HG02759 (cell line): ENCODE data around the gene TRABD2B.

ENCODE experiments used
- ATAC-seq: cut with Tn5 transposase; IDR thresholded peaks from one replicate; pipeline ENCODE4 v1.9.1; 2021; ENCODE audit warnings: mild to moderate bottlenecking, moderate library complexity; ENCODE audit not compliant: unreplicated experiment

TRABD2B gene

DNA sequence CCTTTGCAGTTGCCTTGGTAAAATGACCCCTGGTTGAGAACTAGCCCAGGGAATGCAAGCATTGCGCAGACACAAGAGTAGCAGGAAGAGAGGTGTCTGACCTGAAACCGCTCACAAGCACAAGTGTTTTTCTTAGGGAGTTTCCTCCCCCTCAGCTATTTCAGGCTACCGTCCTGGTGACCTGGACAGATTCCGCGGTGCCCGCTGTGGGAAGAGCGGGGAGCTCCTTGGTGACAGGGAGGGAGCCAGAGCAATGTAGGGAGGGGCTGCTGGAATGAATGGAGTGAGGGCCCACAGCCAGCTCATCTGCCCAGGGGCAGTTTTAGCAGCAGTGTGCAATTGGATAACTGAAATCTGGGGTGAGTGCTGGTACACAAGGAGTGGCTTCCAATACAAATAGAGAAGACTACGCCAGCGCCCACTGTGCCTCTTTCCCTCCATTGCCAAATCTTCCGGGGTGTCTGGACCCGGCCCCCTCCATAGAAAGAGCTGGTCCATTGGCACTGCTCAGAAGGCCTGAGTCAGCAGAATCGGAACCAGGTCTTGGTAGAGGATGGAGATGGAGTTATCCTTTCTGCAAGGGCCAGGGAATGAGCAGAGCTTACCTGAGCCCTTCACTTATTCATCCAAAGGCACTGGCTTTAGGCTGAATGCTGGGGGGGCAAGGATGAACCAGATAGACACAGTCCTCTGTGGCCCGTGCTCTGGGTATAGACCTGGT lies 82.8 kb downstream of the TRABD2B start:
- no peak for ATAC-seq

DNA sequence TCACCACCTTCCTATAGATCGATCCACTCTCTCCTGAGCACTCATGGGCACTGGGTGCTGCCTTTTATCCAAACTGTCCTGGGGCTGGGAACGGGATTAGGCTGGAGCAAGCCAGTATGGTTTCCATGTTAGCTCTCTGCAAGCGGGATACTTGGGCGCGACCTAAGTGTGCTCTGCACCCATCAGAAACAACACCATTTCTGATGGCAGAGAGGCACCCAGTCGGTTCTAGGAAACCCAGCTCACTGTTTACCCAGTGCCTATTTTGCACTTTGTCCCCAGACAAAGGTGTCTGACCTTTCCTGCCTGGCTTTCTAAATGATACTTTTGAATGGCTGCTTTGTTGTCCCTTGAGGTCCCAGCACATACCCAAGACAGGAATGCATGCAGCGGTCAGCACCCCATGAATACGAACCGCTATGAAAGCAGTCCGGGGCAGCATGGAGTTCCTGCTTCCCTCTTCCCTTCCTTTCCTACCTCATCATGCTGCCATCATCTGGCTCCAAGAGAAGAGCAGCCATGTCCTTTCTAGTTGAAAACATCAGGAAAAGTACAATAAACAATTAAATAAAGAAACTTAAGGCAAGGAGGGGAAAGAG lies 83.9 kb downstream of the TRABD2B start:
- no peak for ATAC-seq

- ATAC-seq: no peak
Measured at GRCh38 chr1:47912756-47913155, 84.4 kb downstream of the TRABD2B start.

DNA sequence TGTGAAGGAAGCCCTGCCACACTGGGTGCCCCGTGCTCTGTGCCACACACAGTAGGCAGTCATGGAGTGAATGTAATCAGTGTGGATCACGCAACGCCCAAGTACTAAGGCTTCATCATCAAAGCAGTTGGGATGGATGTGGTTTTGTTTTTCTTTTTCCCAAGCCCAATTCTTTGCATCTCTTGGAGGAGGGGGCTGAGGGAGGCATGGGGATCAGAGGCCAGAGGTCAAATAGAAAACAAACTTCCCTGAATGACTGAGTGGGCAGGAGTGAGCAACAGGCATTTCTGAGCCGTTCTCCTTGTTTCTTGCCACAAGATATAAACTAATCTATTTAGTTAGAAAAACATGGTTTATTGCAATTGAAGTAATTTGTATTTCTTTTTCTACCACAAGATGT lies 85.3 kb downstream of the TRABD2B start:
- ATAC-seq: no peak

DNA sequence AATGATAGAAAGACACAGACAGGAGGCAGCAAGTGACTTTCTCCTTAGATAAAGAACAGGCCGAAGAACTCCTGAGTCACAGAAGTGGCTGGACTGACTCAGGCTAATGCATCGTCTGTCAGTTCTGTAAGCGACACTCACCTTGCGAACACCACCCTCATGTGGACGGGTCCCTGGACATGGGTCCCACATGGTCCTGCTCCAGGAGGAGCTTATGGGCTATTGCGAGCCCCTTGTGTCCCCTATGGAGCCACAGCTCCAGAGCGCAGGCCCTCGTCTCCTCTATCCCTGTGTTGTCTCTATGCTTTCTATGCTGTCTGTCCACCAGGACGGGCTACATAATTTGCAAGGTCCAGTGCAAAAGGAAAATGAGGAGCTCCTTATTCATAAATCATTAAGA lies 85.8 kb downstream of the TRABD2B start:
- no peak for ATAC-seq

DNA sequence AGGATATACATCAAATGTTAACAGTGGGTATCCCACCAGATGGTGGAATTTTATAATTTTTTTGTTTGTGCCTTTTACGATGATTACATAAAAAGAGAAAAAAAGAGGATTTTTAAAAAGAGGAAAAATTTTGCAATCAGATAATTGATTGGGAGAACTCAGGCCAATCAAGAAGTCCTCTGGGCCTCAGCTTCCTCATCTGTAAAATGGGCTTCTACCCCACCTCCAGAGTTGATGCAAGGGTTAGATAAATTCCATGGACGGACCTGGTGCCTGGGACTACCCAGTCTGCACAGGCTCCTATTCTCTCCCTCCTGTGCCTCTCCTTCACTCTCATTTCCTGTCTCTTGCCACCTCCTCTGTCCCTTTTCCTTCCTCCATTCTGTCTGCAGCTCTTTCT lies 88.9 kb downstream of the TRABD2B start:
- no peak for ATAC-seq

GRCh38 chr1:47907177-47907528 lies 90.0 kb downstream of the TRABD2B start:
- ATAC-seq: no peak

DNA sequence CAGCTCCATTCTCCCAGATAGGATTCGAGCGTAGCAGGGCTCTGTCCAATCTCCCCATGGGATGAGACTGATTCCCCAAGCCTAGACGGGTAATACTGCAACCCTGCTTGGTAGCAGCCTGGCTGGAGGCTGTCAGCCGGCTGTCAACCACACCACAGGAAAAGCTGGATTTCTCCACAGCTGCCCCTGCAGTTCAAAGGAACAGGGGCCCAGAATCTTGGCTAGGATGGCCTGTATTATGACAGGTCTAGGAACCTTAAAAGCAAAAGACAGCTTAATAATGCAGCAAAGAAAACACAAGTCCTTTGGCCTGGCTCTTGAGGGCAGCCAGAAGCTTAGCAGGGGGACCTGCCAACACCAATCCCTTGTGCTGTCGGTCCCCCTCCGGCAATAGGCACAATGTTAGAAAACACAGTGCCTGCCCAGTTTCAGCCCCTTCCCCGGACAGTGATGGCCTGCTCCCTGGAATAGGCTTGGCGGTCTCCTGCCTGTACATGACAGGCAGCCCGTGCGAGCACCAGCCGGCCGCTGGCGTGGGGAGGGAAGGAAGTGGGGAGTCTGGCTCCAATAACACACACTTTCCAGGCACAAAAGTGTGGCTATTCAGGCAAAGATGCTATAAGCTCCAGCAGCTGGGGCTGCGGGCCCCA lies 90.5 kb downstream of the TRABD2B start:
- ATAC-seq: no peak

GRCh38 chr1:47906009-47906432 lies 91.2 kb downstream of the TRABD2B start:
- ATAC-seq: no peak

DNA sequence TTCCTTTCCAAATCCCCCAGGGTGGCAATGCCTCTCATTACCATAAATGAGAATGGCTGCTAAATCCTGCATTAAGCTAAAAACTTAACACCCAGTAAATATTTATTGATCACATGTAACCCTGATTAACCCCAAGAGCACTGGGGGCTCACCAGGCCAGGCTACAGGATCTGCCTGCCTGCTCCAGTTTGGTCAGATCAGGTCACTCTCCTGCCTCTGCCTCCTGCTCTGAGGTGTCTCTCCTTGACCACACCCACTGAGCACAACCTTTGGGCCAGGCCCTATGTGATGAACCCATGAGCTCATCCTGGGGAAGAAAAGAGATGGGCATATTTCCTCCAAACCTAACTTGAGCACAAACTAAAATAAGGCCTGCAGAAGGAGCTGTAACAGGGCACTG lies 93.5 kb downstream of the TRABD2B start:
- ATAC-seq: no peak

DNA sequence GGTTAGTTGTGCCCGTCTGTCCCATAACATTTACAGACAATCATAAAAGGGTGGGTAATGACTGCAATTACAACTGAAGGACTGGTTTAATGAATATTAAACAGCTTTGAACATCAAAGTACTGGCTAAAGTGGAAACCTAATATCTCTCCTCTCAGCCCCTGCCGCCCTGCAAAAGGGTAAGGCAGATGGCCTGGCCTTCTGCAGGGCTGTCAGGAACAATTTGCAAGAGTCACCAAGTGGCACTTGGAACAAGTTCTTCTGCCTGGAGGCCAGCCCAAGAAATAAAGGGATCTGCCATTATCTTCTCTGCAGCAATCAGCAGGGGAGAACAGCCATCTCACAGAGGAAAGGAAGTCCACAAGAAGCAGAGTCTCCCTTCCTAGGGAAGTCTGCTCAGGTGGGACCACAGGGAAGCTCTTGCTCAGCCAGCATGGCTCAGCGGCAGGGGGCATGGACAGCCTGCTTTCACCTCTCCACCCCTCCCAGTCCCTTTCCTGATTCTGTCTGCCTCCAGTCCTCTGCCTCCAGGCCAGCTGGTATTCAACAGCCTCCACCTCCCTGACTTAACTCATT lies 96.1 kb downstream of the TRABD2B start:
- no peak for ATAC-seq

DNA sequence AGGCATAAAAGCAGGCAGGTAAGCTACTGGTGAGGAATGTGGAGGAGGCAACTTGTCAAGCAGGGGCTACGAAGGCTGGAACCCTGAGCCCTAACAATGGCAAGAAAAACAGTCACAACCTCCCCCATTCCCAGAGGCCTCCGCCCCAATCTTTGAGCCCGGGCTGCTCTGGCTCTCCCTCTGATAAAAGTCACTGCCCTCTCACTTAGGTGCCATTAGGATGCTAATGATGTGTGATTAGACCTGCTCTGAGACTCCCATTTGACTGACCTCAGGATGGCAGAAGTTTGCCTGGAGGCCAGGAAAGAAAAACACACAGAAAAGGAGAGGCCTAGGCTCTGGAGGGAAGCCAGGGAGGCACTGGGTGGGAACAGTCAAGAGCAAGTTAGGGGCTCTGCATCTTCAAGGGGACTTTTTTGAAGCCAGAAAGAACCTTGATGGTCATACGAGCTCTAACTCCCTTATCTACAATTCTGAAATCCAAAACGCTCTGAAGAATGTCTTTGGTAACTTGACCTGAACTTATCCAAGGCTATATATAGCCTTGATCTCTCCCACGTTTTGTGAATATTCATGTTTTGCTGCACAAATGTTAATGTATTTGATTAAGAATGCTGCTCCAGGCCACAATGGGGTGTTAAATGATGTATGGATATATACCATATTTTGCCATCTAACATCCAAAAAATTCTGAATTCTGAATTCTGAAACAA lies 98.9 kb downstream of the TRABD2B start:
- no peak for ATAC-seq

- no peak for ATAC-seq
Measured at GRCh38 chr1:47895279-47896125, 101.7 kb downstream of the TRABD2B start.

DNA sequence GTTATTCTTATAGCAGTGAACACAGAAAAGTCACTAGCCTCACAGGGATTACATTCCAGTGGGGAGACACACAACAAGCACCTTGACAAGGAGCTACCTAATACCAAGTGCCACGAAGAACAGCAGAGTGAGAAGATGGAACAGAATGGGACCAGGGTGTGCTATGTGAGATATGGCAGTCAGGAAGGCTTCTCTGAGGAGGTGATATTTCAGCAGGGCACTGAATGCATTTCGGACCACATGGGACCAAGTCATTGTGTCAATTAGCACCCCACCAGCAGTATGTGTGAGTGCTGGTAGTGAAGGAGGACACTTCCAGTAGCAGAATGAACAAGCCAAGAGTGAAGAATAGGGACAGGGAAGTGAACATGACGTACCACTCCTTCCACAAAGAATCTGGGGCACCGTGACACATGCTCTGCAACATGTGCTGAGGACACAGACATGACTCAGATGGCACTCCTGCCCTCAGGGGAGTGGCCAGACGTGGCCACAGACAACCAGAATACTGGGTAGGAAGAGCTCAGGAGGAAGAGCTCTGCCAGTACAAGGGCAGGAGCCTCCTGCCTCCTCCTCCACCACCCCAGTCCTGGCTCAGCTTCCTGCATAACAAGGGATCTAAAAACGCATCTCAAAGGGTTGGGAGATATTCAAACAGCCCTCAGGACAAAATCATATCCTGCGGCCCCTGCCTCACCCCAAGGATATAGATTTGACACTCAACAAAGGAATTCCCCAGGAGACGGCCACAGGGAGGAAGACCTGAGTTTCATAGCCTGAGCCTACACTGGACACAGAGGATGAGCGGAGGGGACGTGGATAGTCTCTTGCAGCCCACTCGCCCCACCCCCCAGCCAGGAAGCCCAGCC lies 102.5 kb downstream of the TRABD2B start:
- no peak for ATAC-seq

DNA sequence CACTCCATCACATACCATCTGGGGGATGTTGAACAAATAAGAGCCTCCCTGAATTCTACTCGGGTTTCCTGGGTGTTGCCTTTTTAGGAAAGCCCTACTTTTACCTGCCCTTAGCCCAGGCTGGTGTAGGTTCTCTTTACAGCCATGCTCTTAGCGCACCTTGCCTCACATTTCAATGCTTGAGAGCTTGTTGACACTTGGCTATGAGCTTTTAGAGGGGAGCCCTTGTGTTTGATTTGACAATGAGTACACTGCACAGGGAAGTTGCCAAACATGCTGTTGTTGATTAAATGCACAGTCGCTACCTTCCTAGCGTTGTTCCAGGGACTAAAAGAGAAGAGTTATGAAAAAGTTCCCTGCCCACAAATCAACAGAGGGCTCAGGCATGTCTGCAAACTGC lies 103.8 kb downstream of the TRABD2B start:
- no peak for ATAC-seq

DNA sequence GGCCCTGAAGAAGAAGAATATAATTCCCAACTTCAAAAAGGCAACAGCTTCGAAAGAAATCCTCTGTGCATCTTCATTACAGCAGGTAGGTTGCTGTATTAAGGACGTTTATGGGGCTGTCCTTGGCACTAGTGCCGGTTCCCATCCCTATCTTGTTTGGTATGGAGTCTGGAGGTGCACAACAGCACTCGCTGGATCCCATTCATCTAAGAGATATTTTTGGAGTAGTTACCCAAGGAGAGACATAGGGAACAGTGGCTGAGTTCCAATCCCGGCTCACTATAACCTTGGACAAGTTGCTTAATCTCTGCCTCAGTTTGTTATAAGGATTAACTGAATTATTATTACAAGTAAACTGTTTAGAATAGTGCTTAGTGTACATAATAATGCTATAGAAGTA lies 106.4 kb downstream of the TRABD2B start:
- ATAC-seq: no peak

DNA sequence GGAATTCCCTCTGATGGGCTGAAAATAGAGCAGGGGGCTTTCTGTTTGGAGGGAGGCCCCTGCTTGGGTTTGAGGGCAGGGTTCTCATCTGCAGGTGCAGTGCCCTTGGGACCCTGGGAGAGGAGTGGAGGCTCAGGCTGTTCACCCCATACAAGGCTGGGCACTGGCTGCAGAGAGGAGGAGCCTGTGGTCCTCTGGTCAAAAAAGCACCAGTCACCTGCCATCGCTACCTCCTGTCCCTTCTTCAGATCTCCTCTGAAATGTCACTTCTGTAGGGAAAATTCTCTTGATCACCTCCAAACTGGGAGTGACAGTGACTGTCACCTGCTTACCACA lies 108.9 kb downstream of the TRABD2B start:
- no peak for ATAC-seq

DNA sequence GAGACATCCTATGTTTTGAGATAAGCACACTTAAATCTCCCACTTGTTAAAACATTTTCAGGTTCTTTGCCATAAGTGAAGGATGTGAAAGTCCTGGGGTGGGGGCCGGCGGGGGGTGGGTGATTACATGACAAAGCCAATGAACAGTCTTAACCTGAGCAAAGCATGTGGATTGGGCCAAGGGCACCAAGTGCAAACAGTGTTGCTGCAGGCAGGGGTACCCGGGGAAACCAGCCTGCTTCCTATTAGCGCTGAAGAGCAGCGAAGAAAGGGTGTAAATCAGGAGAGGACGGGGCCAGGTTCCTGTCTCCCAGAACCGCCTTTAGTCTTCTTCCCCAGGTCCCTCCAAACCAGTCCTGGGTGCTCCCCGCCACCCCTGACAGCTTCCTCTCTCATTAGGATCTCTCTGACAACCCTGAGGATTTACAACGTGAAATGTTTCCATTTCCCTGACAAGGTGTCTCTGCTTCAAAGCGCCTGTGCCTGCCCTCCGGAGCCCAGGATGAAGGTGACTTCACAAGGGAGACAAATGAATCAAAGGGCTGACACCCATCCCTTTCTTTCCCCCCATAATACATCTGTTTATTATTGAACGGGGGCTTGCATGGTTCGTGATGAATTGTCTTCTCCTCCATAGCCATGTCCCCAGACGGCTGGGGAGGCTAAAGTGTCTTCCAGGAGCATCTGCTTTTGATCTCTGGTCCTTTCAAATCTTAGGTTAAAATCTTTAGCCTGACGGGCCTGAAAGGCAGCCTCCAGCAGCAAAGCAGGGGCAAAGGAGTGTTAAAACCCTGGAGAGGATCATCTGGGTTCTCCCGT lies 109.5 kb downstream of the TRABD2B start:
- no peak for ATAC-seq

- ATAC-seq: no peak
Measured at GRCh38 chr1:47887060-47887459, 110.1 kb downstream of the TRABD2B start.
